Pancreas (tissue), 10 donors: ENCODE data around the gene MECP2. TPM values are rescaled to one million over a fixed set of nuclear protein-coding genes. Genes with fewer than 3 reads are reported as not detected.

Experiments used
- ATAC-seq, 4 donors: fragments of 200-7000 bp; cut with Tn5 transposase; one replicate each; pipeline versions ENCODE4 v1.8.0 to v1.9.1; 2020; ENCODE audit warnings: mild to moderate bottlenecking in 4 of 4, moderate library complexity in 4 of 4
- DNase-seq, 6 donors: peaks; one replicate each; pipeline ENCODE4 v3.0.0-alpha.2; 2020
- FAIRE-seq: peaks from 2 replicates; lab custom pipeline; 2012; peaks lifted over from hg19 to GRCh38; lab: Jason Lieb, UNC
- H3K27ac ChIP-seq, 4 donors: fragments of 200-600 bp; sonication (generic); 1 replicate in 3 of 4; 2 replicates in 1 of 4; pipeline versions ENCODE4 v1.5.0 to v1.8.0; 2020
- H3K27me3 ChIP-seq, 4 donors: fragments of 200-600 bp; one replicate each; pipeline ENCODE4 v1.8.0; 2021
- H3K36me3 ChIP-seq, 3 donors: fragments of 200-600 bp; sonication (generic) in 1 of 3; one replicate each; pipeline versions ENCODE4 v1.5.0 to v1.8.0; 2020 to 2021
- H3K4me1 ChIP-seq, 3 donors: fragments of 200-600 bp; one replicate each; pipeline ENCODE4 v1.8.0; 2021
- H3K4me3 ChIP-seq, 4 donors: fragments of 200-600 bp; sonication (generic) in 2 of 4; one replicate each; pipeline versions ENCODE4 v1.5.0 to v1.8.0; 2020 to 2021
- H3K9me3 ChIP-seq, 4 donors: fragments of 200-600 bp; one replicate each; pipeline ENCODE4 v1.8.0; 2021
- WGBS, 2 donors: extraction: QIAGEN DNeasy Blood & Tissue Kit; methylation state at CpG; one replicate each; pipeline ENCODE4 v1.1.7; 2013; 5-methylcytosine and 5-hydroxymethylcytosine counted together
- intact Hi-C, 3 donors: fragments of 100-400 bp; cut with DNase I; formaldehyde crosslinking; loops; one replicate each; pipeline versions ENCODE4 v1.11.1 to v1.14.2; 2022
- polyA plus RNA-seq, 2 donors: library from polyadenylated mRNA; stranded (reverse); fragments of 200-250 nt; gene quantifications; one replicate each; pipeline ENCODE4 v1.2.3, GENCODE V29; 2013
- total RNA-seq, 6 donors: library from RNA; stranded (reverse); fragmentation: NEBNext Ultra II Directional in 4 of 6; extraction: Animal tissue kit (Norgen Biotek cat#: 25700) in 4 of 6; gene quantifications; one replicate each; pipeline versions ENCODE4 v1.2.1 to v1.2.4, GENCODE V29; 2021 to 2023
- TF ChIP-seq, protein P1 (sequence below), 4 donors: fragments of 200-600 bp; sonication (generic) in 3 of 4; IDR thresholded peaks; one replicate each; pipeline versions ENCODE4 v1.5.0 to v1.8.0; 2021; ENCODE audit warnings: antibody characterized with exemption in 4 of 4
- donor health status: healthy with polysubstance abuse.
- donor health status: DM: no; HTN: no; CAD: no; lungs with moderate emphysema.
- donor health status: DM: no; HTN: no; CAD: no.
- donor health status: control.
- donor health status: control.
- donor health status: Bipolar disorder and iron deficiency.
- donor health status: DM: yes; HTN: yes; CAD: no.
- donor health status: DM: no; HTN: no; CAD: no.
- donor health status: DM: no; HTN: no; CAD: no.
- donor health status: DM: yes; HTN: yes; CAD: no.

The MECP2 gene
- total and polyA plus RNA-seq, 8 donors = 17.7 to 30.8 (median 22.1) TPM

DNA sequence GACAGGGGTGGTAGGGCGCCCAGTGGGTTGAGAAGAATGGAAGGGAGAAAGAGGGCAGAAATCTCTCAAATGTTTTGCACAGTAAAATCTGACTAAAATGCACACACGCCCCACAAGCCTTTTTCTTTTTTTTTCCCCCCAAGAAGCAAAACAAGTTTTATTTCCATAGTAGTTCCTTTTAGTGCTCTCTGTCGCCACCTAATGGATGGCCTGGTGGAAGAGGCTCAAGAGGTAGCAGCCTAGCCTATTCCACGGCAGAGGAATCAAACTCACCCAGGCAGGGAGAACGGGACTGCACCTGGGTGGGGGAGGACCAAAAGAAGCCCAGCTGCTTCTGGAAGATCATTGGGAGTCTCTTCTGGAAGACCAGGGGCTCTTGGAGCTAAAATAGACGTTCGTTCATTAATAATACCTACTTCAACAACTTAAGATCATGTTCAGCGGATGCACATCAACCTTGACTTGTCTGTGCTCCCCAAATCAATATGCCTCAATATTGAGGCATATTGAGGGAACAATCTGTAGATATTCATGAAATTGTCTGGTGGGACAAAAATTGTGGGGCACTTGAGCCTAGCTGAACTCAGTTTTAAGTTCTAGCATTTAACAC lies 46.2 kb downstream of the MECP2 start:
- Histone ChIP-seq H3K9me3 (no peaks in the 10 kb centered on the region), H3K4me3 (no peak overlapping the region), H3K27ac (no peak overlapping the region), H3K36me3 (no peaks in the 10 kb centered on the region), H3K4me1 (peaks cover 0 to 11% (median 11%) of the 10 kb centered on the region in 3 donors), H3K27me3 (no peaks in the 10 kb centered on the region)
- intact Hi-C loops = no loop called here
- DNase-seq (peak in 5 of 6 donors; percentile 42 to 82 (median 71)), FAIRE-seq (no peak), ATAC-seq (peak; percentile 65 to 85 (median 80))
- TF ChIP-seq, protein P1, sequence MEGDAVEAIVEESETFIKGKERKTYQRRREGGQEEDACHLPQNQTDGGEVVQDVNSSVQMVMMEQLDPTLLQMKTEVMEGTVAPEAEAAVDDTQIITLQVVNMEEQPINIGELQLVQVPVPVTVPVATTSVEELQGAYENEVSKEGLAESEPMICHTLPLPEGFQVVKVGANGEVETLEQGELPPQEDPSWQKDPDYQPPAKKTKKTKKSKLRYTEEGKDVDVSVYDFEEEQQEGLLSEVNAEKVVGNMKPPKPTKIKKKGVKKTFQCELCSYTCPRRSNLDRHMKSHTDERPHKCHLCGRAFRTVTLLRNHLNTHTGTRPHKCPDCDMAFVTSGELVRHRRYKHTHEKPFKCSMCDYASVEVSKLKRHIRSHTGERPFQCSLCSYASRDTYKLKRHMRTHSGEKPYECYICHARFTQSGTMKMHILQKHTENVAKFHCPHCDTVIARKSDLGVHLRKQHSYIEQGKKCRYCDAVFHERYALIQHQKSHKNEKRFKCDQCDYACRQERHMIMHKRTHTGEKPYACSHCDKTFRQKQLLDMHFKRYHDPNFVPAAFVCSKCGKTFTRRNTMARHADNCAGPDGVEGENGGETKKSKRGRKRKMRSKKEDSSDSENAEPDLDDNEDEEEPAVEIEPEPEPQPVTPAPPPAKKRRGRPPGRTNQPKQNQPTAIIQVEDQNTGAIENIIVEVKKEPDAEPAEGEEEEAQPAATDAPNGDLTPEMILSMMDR (IDR thresholded peaks at IDR 0.05) = peak; percentile 46 to 69 (median 59)
- WGBS, 2 donors = 32% methylated on average over 8 of the region's 8 CpGs

DNA sequence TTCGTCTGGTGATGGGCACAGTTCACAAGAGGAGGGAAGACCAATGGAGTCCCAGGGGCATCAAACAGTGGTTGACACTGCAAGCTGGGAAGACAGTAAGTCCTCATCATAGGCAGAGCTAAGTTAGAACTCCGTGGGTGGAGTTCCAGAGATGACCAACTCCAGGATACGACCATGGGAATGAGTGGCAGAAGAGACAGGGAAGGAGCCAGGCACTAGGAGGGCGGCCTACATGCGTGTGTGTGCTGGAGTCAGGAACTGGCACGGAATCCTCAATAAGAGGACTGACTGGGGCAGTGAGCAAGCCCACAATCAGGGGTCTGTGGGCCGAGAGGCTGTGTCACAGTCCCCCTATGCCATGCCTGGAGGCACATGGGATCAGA lies 47.4 kb downstream of the MECP2 start:
- TF ChIP-seq, protein P1 (IDR thresholded peaks at IDR 0.05) = no peak
- intact Hi-C loops = no loop called here
- H3K9me3 ChIP-seq = no peaks in the 10 kb centered on the region
- no peak for FAIRE-seq
- peaks cover 0 to 14% (median 11%) of the 10 kb centered on the region in 3 donors for H3K4me1 ChIP-seq
- no peak overlapping the region for H3K4me3 ChIP-seq
- DNase-seq = no peak
- H3K27ac ChIP-seq = no peak overlapping the region
- no peak for ATAC-seq
- WGBS, 2 donors = 55 to 66% methylated on average over 7 of the region's 7 CpGs
- no peaks in the 10 kb centered on the region for H3K27me3 ChIP-seq
- no peaks in the 10 kb centered on the region for H3K36me3 ChIP-seq

GRCh38 chrX:154049209-154050112 lies 48.1 kb downstream of the MECP2 start:
- WGBS, 2 donors = 23 to 38% methylated on average over 13 of the region's 13 CpGs
- peak in 3 of 4 donors; percentile 18 to 29 (median 21) for ATAC-seq
- no peak overlapping the region for H3K27ac ChIP-seq
- no peak overlapping the region for H3K4me3 ChIP-seq
- no peak for DNase-seq
- TF ChIP-seq, protein P1 (IDR thresholded peaks at IDR 0.05) = no peak
- H3K36me3 ChIP-seq = no peaks in the 10 kb centered on the region
- FAIRE-seq = no peak
- peaks cover 0 to 14% (median 11%) of the 10 kb centered on the region in 3 donors for H3K4me1 ChIP-seq
- no peaks in the 10 kb centered on the region for H3K27me3 ChIP-seq
- intact Hi-C loops = no loop called here
- H3K9me3 ChIP-seq = no peaks in the 10 kb centered on the region

- Histone ChIP-seq H3K4me1 (peaks cover 0 to 14% (median 11%) of the 10 kb centered on the region in 3 donors), H3K9me3 (no peaks in the 10 kb centered on the region), H3K27ac (no peak overlapping the region), H3K4me3 (no peak overlapping the region), H3K27me3 (no peaks in the 10 kb centered on the region), H3K36me3 (no peaks in the 10 kb centered on the region)
- TF ChIP-seq, protein P1 (IDR thresholded peaks at IDR 0.05) = no peak
- no peak for FAIRE-seq
- intact Hi-C loops = no loop called here
- no peak for ATAC-seq
- WGBS, 2 donors = 85 to 90% methylated on average over 11 of the region's 11 CpGs
- DNase-seq = no peak
Measured at GRCh38 chrX:154048398-154048797, 49.1 kb downstream of the MECP2 start.
